ENCODE data around the gene EDAR.

The EDAR gene

DNA sequence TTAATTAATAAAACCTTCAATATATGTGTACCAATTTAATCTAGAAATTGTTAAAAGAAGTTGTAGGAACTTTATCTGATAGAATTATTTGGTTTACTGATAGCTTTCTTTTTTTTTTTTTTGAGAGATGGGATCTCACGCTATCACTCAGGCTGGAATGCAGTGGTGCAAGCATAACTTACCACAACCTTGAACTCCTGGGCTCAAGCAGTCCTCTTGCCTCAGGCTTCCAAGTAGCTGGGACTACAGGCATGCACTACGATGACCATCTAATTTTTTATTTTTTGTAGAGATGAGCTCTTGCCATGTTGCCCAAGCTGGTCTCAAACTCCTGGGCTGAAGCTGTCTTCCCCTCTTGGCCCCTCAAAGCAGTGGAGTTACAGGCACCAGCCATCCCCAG, 135.6 kb downstream of the EDAR start:
- no peak for DNase-seq (ENCODE audit: low spot score)

DNA sequence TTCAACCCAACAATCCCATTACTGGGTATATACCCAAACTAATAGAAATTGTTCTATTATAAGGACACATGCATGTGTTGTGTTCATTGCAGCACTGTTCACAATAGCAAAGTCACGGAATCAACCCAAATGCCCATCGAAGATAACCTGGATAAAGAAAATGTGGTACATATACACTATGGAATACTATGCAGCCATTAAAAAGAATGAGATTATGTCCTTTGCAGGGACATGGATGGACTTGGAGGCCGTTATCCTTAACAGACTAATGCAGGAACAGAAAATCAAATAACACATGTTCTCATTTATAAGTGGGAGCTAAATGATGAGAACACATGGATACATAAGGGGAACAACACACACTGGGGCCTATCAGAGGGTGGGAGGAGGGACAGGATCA, 136.6 kb downstream of the EDAR start:
- DNase-seq (ENCODE audit: low spot score): no peak

DNA sequence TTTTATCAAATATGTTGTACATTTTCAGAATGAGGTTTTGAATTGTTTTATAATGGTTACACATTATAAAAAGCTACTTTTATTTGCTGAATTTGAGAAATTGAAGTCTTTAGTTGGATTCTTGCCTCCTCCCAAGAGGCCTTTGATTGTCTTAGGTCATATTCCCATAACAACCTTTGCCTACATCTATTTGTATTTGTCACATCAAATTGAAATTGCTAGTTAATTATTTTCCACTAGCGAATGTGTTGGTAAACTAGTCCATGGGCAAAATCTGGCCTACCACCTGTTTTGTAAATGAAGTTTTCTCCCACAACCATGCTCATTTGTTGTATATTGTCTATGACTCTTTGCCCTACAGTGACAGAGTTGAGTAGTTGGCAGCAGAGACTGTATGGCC, 142.0 kb downstream of the EDAR start:
- no peak for DNase-seq (ENCODE audit: low spot score)

DNA sequence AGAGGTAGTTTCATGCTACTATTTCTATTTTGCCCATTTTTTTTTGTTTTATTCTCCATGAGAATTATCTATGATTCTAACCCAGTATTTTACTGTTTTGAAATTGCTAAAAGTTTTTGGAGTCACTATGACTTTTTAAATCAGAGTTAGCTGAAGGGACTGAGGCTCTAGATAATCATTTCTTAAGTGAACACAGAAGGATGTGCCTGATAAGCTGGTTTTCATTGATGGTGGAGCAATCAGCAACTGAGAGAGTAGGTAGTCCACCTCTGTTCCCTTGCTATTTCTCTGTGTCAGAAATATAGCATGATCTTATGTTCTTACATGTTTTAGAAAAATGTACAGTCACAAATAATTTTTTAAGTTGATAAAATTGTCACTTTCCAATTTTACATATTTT, 143.1 kb downstream of the EDAR start:
- DNase-seq (ENCODE audit: low spot score): no peak
